K562 treated with DMSO at 1 percent for 48 hours (cell line): ENCODE measurements around the gene MBOAT7. TPM values are rescaled to one million over a fixed set of nuclear protein-coding genes. Genes with fewer than 3 reads are reported as not detected.

ENCODE experiments used
- total RNA-seq: library from RNA; unstranded; fragments of 300-600 nt; gene quantifications from 2 replicates; pipeline ENCODE4 v1.2.3, GENCODE V29; 2022; ENCODE audit warnings: low replicate concordance; ENCODE audit errors: extremely low read depth

The MBOAT7 gene, protein sequence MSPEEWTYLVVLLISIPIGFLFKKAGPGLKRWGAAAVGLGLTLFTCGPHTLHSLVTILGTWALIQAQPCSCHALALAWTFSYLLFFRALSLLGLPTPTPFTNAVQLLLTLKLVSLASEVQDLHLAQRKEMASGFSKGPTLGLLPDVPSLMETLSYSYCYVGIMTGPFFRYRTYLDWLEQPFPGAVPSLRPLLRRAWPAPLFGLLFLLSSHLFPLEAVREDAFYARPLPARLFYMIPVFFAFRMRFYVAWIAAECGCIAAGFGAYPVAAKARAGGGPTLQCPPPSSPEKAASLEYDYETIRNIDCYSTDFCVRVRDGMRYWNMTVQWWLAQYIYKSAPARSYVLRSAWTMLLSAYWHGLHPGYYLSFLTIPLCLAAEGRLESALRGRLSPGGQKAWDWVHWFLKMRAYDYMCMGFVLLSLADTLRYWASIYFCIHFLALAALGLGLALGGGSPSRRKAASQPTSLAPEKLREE
- total RNA-seq, result 670 TPM in 1 of 2 replicates, not detected in the other

GRCh38 chr19:54189145-54189734 is at the start of gene MBOAT7:
Gene MBOAT7 (minus strand): TSS chr19:54189580. CDS start chr19:54188508, 1,072 bp downstream.

GRCh38 chr19:54222474-54223276 is 33.3 kb upstream of the MBOAT7 start, which contains the start of gene LILRB3:
Gene LILRB3 (minus strand): TSS chr19:54223007. CDS start chr19:54222976, 31 bp downstream.

DNA sequence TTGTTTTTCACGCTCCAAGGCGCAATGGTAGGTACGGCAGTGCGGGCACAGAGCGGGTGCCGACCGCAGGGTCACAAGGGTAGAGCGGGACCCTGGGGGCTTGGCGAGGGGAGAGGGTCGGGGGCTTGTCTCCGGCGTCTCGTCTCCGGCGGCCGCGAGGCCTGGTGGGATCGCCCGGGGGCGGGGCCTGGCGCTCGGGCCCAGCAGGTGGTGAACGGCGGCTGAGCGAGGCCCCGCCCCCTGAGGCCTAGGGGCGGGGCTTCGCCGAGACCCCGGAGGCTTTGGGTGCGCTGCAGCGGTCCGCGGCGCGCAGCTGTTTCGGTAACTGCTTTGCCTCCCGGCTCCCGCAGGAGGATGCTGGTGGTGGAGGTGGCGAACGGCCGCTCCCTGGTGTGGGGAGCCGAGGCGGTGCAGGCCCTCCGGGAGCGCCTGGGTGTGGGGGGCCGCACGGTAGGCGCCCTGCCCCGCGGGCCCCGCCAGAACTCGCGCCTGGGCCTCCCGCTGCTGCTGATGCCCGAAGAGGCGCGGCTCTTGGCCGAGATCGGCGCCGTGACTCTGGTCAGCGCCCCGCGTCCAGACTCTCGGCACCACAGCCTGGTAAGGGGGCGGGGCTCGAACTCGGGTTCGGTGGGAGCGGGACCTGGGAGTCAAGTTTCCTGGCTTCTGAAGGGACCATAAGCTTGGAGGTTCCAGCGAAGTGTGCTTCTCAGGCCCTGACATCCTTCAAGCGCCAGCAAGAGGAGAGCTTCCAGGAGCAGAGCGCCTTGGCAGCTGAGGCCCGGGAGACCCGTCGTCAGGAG is 1.8 kb upstream of the MBOAT7 start, which contains the start of gene TSEN34:
Gene TSEN34, plus strand, starts transcription at position 298 of the 800 bp plus-strand sequence. Its CDS starts 57 bp downstream, at position 355.

DNA sequence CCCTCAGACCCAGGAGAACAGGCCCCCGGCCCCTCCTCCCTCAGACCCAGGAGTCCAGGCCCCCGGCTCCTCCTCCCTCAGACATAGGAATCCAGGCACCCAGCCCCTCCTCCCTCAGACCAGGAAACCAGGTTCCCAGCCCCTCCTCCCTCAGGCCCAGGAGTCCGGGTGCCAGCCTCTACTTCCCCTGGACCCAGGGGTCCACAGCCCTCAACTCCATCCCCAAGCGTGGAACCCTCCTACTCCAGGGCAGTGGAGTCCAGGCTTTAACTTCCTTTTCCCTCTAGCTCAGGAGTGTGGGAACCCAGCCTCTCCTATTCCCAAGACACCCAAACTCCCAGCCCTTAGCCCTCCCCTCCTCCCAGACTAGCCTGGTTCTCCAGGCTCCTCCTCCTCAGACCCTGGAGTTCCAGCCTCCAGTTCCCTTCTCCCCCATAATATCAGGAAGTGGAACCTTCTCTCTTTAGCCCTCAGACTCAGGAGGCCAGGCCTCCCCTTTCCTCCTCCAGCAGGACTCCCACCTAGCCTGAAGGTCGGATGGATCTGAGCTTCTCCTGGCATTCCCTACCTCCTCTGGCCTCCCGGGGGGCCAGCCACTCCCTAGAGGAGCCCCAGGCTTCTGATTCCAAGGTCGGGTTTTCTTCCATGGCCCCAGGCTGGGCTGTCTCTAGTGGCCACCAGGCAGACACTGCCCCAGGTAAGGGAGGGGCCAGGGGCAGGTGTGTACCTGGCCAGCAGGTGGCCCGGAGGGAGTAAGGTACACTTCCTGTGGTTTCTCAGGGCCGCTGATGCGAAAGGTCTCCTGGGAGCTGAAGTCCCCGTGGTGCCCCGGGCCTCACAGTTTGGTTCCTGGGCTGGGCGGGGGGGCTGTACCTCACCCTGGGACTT is 16.7 kb downstream of the MBOAT7 start, which contains the start of gene TMC4:
Gene TMC4, minus strand, starts transcription at position 690 of the 888 bp plus-strand sequence. Its CDS starts 43 bp downstream, at position 647.

GRCh38 chr19:54159352-54160181 is 29.8 kb downstream of the MBOAT7 start, which contains the start of gene LENG1:
Gene LENG1 (minus strand): TSS chr19:54159721. CDS start chr19:54159695, 26 bp downstream.

DNA sequence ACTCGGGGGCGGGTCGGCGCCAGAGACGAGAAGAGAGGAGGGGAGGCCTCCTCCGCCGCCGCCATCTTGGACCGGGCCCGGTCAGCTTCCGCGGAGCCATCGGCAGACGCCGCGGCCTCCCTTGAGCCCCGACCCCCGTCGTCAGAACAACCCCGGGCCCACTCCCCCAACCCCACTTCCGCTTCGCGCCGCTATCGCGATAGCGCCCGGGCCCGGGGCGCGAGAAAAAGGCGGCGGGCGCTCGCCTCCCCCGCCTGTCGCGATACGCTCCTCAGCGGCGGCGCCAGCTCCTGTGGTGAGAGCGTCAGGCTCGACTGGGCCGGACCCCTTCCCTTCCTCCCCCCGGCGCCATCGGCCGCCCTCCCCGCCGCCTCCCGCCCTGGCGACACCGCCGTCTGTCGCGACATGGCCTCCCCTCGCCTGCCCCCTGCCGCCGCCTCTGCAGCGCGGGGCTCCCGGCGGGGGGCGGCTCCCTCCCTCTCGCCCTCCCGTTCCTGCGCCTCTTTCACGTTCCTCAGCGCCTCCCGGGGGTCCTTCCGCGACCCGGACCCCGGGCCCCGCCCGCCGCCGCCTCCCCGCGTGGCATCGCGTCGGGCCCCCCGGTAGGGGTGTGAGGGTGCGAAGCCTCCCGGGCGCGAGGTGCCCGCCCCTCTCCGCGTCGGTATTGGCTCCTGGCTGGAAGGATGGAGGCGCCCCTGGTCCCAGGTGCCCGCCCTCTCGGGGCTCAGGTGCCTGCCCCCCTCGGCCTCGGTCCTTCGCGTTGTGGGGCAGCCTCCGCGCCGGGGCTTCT is 51.5 kb downstream of the MBOAT7 start, which contains the start of gene CNOT3:
Gene CNOT3, plus strand, starts transcription at position 64 of the 790 bp plus-strand sequence. CDS start 5,217 bp downstream, outside the sequence.

Other genes with a start within 250 kb of the MBOAT7 start
- not detected in 2 replicates for gene CACNG8, start 226.6 kb downstream of the MBOAT7 start, total RNA-seq
- not detected in 2 replicates for gene CACNG6, start 197.9 kb downstream of the MBOAT7 start, total RNA-seq
- not detected in 2 replicates for gene VSTM1, start 125.7 kb downstream of the MBOAT7 start, total RNA-seq
- not detected in 2 replicates for gene TARM1, start 108.2 kb downstream of the MBOAT7 start, total RNA-seq
- gene OSCAR, start 88.8 kb downstream of the MBOAT7 start, total RNA-seq, result not detected in 2 replicates
- gene NDUFA3, start 86.7 kb downstream of the MBOAT7 start, total RNA-seq, result not detected in 2 replicates
- not detected in 2 replicates for gene TFPT, start 73.9 kb downstream of the MBOAT7 start, total RNA-seq
- gene PRPF31, start 73.8 kb downstream of the MBOAT7 start, total RNA-seq, result not detected in 2 replicates
- not detected in 2 replicates for gene CNOT3, start 51.8 kb downstream of the MBOAT7 start, total RNA-seq
- gene LENG1, start 29.9 kb downstream of the MBOAT7 start, total RNA-seq, result not detected in 2 replicates
- not detected in 2 replicates for gene TMC4, start 16.4 kb downstream of the MBOAT7 start, total RNA-seq
- not detected in 2 replicates for gene TSEN34, start 1.7 kb upstream of the MBOAT7 start, total RNA-seq
- gene RPS9, start 11.3 kb upstream of the MBOAT7 start, total RNA-seq, result 5,955 TPM in 1 of 2 replicates, not detected in the other
- not detected in 2 replicates for gene LILRB3, start 33.4 kb upstream of the MBOAT7 start, total RNA-seq
- gene LILRA6, start 53.2 kb upstream of the MBOAT7 start, total RNA-seq, result not detected in 2 replicates
- not detected in 2 replicates for gene LILRB5, start 67.7 kb upstream of the MBOAT7 start, total RNA-seq
- not detected in 2 replicates for gene LILRB2, start 91.5 kb upstream of the MBOAT7 start, total RNA-seq
- gene LILRA5, start 123.6 kb upstream of the MBOAT7 start, total RNA-seq, result not detected in 2 replicates
- not detected in 2 replicates for gene LILRA4, start 149.6 kb upstream of the MBOAT7 start, total RNA-seq
- gene LAIR1, start 175.4 kb upstream of the MBOAT7 start, total RNA-seq, result not detected in 2 replicates
- not detected in 2 replicates for gene TTYH1, start 225.9 kb upstream of the MBOAT7 start, total RNA-seq